Ovary (tissue), 9 donors: ENCODE results near the gene MMP24OS. TPM values are rescaled to one million over a fixed set of nuclear protein-coding genes. Genes with fewer than 3 reads are reported as not detected.

Source experiments
- DNase-seq, 5 donors: peaks; one replicate each; pipeline ENCODE4 v3.0.0-alpha.2; 2019 to 2020
- H3K27ac ChIP-seq, 2 donors: fragments of 200-600 bp; one replicate each; pipeline versions ENCODE4 v1.5.1 to v1.8.0; 2019 to 2022
- H3K27me3 ChIP-seq: fragments of 200-600 bp; one replicate; pipeline ENCODE4 v1.8.0; 2022
- H3K36me3 ChIP-seq: fragments of 200-600 bp; sonication (generic); one replicate; pipeline ENCODE4 v1.5.1; 2019
- H3K4me1 ChIP-seq: one replicate; pipeline ENCODE4 v1.8.1; 2013; ENCODE audit warnings: mild to moderate bottlenecking, moderate library complexity; ENCODE audit not compliant: insufficient read depth
- H3K4me3 ChIP-seq: fragments of 200-600 bp; sonication (generic); one replicate; pipeline ENCODE4 v1.5.1; 2017
- H3K9me3 ChIP-seq, 2 donors: fragments of 200-600 bp in 1 of 2; sonication (generic) in 1 of 2; one replicate each; pipeline versions ENCODE4 v1.5.1 to v1.8.1; 2013 to 2019; ENCODE audit warnings: mild to moderate bottlenecking in 1 of 2, moderate library complexity in 1 of 2
- EP300 ChIP-seq: sonication (generic); formaldehyde crosslinking; IDR thresholded peaks from one replicate; pipeline ENCODE4 v1.6.1; 2017; ENCODE audit warnings: antibody characterized with exemption
- POLR2A ChIP-seq: fragments of 450-650 bp; IDR thresholded peaks from one replicate; pipeline ENCODE4 v1.6.1; 2017; ENCODE audit warnings: antibody characterized with exemption, mild to moderate bottlenecking, moderate library complexity
- WGBS, 3 donors: extraction: QIAGEN DNeasy Blood & Tissue Kit in 1 of 3; methylation state at CpG; one replicate each; pipeline versions ENCODE4 v1.1.5 to v1.1.7; 2013 to 2017; 5-methylcytosine and 5-hydroxymethylcytosine counted together
- intact Hi-C, 4 donors: fragments of 100-400 bp; cut with DNase I; formaldehyde crosslinking; loops; one replicate each; pipeline versions ENCODE4 v1.11.0 to v1.15.1; 2022 to 2023
- polyA plus RNA-seq, 2 donors: library from polyadenylated mRNA; stranded (reverse); fragments of 200-250 nt in 1 of 2; fragments of 350-450 nt in 1 of 2; fragmentation: Illumina TruSeq in 1 of 2; extraction: RNeasy Lipid Tissue Mini Kit (QIAGEN cat#74804) in 1 of 2; gene quantifications; one replicate each; pipeline ENCODE4 v1.2.3, GENCODE V29; 2013 to 2014
- total RNA-seq, 7 donors: library from RNA; depleted of rRNA in 2 of 7; stranded (reverse); fragments of >200 nt in 2 of 7; fragmentation: NEBNext Ultra II Directional in 3 of 7; extraction: Animal tissue kit (Norgen Biotek cat#: 25700) in 3 of 7; gene quantifications; one replicate each; pipeline versions ENCODE4 v1.1.0 to v1.2.4, GENCODE V29; 2016 to 2023
- TF ChIP-seq, protein P1 (sequence below), 3 donors: fragments of 450-650 bp in 2 of 3; fragments of 200-600 bp in 1 of 3; IDR thresholded peaks; one replicate each; pipeline versions ENCODE4 v1.5.1 to v1.8.0; 2016 to 2022; ENCODE audit warnings: antibody characterized with exemption in 3 of 3, mild to moderate bottlenecking in 1 of 3
- donor health status: DM: no; HTN: no; CAD: no; lungs with moderate emphysema.
- donor health status: DM: no; HTN: no; CAD: no.
- donor health status: Bipolar disorder and iron deficiency.
- donor health status: DM: yes; HTN: yes; CAD: no.
- donor health status: DM: no; HTN: no; CAD: no.
- donor health status: DM: yes; HTN: yes; CAD: no.

The MMP24OS gene
- total and polyA plus RNA-seq, 9 donors = 20.5 to 77.7 (median 57.8) TPM

DNA sequence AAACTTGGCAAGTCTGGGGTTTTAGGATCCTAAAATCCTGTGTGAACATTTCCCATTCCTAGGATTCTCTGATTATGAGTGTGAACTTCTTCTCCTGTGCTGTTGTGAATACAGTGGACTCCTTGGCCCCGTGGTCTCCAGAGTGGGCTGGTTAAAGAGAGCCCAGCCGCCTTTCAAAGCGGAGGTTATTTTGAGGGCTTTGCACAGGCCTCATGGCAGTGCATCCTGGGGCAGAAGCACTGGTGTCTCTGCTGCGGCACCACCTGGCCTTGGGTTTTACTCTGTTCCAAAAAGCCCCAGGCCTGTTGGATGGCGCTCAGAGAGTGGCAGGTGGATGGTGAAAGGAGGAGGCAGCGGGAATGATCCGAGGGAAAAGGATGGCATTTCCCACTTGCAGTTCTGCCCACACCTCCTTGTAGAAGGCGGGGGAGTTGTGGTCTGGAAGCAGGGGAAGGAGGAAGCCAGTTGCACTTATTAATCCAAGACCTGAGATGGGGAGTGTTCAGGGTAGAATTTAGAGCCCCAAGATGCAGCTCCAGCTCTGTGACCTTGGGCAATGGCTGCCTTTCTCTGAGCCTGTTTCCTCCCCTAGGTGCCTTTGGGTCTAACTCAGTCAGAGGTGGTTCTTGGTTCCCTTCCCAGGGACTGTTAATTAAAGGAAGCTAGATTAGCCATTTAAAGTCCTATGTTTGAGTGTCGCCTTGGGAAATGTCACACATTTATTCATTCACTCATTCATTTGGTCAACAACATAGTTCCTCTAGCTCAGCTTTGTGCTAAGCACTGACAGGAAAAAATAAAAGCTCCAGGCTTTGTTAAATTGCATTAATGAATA, 29.1 kb downstream of the MMP24OS start:
- no peak overlapping the region for H3K4me3 ChIP-seq
- 62 to 70% (median 70%) methylated on average over 9 of the region's 9 CpGs for WGBS, 3 donors
- TF ChIP-seq, protein P1, sequence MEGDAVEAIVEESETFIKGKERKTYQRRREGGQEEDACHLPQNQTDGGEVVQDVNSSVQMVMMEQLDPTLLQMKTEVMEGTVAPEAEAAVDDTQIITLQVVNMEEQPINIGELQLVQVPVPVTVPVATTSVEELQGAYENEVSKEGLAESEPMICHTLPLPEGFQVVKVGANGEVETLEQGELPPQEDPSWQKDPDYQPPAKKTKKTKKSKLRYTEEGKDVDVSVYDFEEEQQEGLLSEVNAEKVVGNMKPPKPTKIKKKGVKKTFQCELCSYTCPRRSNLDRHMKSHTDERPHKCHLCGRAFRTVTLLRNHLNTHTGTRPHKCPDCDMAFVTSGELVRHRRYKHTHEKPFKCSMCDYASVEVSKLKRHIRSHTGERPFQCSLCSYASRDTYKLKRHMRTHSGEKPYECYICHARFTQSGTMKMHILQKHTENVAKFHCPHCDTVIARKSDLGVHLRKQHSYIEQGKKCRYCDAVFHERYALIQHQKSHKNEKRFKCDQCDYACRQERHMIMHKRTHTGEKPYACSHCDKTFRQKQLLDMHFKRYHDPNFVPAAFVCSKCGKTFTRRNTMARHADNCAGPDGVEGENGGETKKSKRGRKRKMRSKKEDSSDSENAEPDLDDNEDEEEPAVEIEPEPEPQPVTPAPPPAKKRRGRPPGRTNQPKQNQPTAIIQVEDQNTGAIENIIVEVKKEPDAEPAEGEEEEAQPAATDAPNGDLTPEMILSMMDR (IDR thresholded peaks at IDR 0.05) = no peak
- TF ChIP-seq POLR2A (no peak), EP300 (no peak)
- no peak for DNase-seq
- no peak overlapping the region for H3K27ac ChIP-seq
- no peaks in the 10 kb centered on the region for H3K27me3 ChIP-seq
- intact Hi-C loops = no loop called here
- no peaks in the 10 kb centered on the region for H3K4me1 ChIP-seq
- no peaks in the 10 kb centered on the region for H3K36me3 ChIP-seq
- H3K9me3 ChIP-seq = no peaks in the 10 kb centered on the region

DNA sequence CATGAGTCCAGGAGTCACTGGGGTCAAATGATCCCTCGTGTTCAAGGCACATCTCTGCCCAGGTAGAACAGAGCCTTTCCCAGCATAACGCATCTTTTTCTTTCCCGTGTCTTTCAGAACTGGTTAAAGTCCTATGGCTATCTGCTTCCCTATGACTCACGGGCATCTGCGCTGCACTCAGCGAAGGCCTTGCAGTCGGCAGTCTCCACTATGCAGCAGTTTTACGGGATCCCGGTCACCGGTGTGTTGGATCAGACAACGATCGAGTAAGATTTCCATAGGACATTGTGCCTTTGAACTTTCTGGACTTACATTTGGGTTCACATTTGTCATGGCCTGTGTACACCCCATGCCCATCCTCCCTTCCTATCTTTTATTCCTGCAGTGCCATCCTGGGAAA, 31.2 kb downstream of the MMP24OS start:
- H3K36me3 ChIP-seq = no peaks in the 10 kb centered on the region
- DNase-seq = no peak
- intact Hi-C loops = no loop called here
- no peaks in the 10 kb centered on the region for H3K9me3 ChIP-seq
- H3K4me1 ChIP-seq = no peaks in the 10 kb centered on the region
- H3K27me3 ChIP-seq = no peaks in the 10 kb centered on the region
- H3K4me3 ChIP-seq = no peak overlapping the region
- 89 to 92% (median 91%) methylated on average over 12 of the region's 12 CpGs for WGBS, 3 donors
- TF ChIP-seq POLR2A (no peak), EP300 (no peak)
- TF ChIP-seq, protein P1 (IDR thresholded peaks at IDR 0.05) = no peak
- H3K27ac ChIP-seq = no peak overlapping the region

GRCh38 chr20:35243986-35244385, 33.9 kb downstream of the MMP24OS start:
- no peaks in the 10 kb centered on the region for H3K9me3 ChIP-seq
- WGBS, 3 donors = 53 to 59% (median 54%) methylated on average over 2 of the region's 2 CpGs
- no peak overlapping the region for H3K27ac ChIP-seq
- TF ChIP-seq POLR2A (no peak), EP300 (no peak)
- TF ChIP-seq, protein P1 (IDR thresholded peaks at IDR 0.05) = no peak
- no peaks in the 10 kb centered on the region for H3K4me1 ChIP-seq
- intact Hi-C loops = no loop called here
- no peak for DNase-seq
- no peaks in the 10 kb centered on the region for H3K36me3 ChIP-seq
- no peaks in the 10 kb centered on the region for H3K27me3 ChIP-seq
- no peak overlapping the region for H3K4me3 ChIP-seq

DNA sequence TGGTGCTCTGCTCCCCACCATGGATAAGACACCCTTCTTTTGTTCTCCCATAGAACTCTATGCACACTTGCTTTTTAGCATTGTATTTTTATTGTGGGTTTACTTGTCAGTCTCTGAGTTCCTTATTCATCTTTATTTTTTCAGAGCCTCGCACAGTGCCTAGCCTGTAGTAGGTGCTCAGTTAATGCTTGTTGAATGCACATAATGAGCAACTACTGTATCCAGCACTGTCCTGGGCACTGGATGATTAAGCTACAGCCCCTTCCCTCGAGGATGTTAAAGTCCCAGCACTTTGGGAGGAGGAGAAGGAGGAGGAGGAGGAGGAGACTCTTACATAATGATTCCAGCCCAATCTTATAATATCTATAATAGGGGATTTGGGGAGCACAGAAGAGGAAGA, 34.6 kb downstream of the MMP24OS start:
- intact Hi-C loops = no loop called here
- Histone ChIP-seq H3K36me3 (no peaks in the 10 kb centered on the region), H3K27ac (no peak overlapping the region), H3K4me3 (no peak overlapping the region), H3K27me3 (no peaks in the 10 kb centered on the region), H3K9me3 (no peaks in the 10 kb centered on the region), H3K4me1 (no peaks in the 10 kb centered on the region)
- WGBS, 3 donors = 57 to 64% (median 59%) methylated on average over 2 of the region's 2 CpGs
- TF ChIP-seq POLR2A (no peak), EP300 (no peak)
- TF ChIP-seq, protein P1 (IDR thresholded peaks at IDR 0.05) = no peak
- no peak for DNase-seq
